ENCODE data around the gene DIO2. TPM values are rescaled to one million over a fixed set of nuclear protein-coding genes. Genes with fewer than 3 reads are reported as not detected.

DIO2 gene
- total RNA-seq, 1 donor from 2014 or later = 0.07 TPM

DNA sequence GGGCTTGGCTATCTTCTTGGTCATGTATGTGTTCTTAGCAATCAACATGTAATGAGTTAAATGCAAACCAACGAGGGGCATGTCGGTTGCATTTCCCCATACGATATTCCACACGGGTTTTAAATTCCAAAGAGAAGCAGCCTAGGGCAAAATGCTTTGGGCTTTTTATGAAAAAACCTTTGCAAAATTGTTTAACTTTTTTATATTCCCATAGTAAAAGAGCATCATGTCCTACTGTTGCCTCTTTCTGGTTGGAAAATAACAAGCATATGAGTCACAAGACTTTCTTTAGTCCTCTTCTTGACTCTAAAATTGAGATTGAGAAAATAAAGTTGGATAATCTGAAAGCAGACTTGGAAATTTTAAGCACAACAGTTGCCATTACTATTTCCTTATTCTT, 3.8 kb upstream of the DIO2 start:
- TF ChIP-seq, protein P1, sequence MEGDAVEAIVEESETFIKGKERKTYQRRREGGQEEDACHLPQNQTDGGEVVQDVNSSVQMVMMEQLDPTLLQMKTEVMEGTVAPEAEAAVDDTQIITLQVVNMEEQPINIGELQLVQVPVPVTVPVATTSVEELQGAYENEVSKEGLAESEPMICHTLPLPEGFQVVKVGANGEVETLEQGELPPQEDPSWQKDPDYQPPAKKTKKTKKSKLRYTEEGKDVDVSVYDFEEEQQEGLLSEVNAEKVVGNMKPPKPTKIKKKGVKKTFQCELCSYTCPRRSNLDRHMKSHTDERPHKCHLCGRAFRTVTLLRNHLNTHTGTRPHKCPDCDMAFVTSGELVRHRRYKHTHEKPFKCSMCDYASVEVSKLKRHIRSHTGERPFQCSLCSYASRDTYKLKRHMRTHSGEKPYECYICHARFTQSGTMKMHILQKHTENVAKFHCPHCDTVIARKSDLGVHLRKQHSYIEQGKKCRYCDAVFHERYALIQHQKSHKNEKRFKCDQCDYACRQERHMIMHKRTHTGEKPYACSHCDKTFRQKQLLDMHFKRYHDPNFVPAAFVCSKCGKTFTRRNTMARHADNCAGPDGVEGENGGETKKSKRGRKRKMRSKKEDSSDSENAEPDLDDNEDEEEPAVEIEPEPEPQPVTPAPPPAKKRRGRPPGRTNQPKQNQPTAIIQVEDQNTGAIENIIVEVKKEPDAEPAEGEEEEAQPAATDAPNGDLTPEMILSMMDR (IDR thresholded peaks at IDR 0.05) = no peak
- TF ChIP-seq EZH2 (IDR thresholded peaks at IDR 0.05) = no peak
- TF ChIP-seq EZH2phosphoT487 (IDR thresholded peaks at IDR 0.05) = no peak
- peaks cover 32% of the 10 kb centered on the region for H3K4me1 ChIP-seq
- H3K9me3 ChIP-seq (ENCODE audit: low read depth) = no peaks in the 10 kb centered on the region
- peaks cover 23% of the 10 kb centered on the region for H3F3A ChIP-seq (ENCODE audit: low read depth)
- no peaks in the 10 kb centered on the region for H3K27me3 ChIP-seq
- H3K36me3 Mint-ChIP-seq = no peaks in the 10 kb centered on the region
- no peak overlapping the region for H3K4me3 Mint-ChIP-seq
- H3K27ac Mint-ChIP-seq = no peak overlapping the region
- no peaks in the 10 kb centered on the region for H4K20me1 ChIP-seq (ENCODE audit: low read depth)
- no peaks in the 10 kb centered on the region for H3K79me2 ChIP-seq (ENCODE audit: low read depth)
- no peak overlapping the region for H3K4me3 ChIP-seq
- no peaks in the 10 kb centered on the region for H3K36me3 ChIP-seq
- H3K27ac ChIP-seq = no peak overlapping the region
- H3K9ac ChIP-seq = no peak overlapping the region
- H3K9me3 Mint-ChIP-seq = no peaks in the 10 kb centered on the region
- H3K4me2 ChIP-seq = no peak overlapping the region
- no peak overlapping the region for H2AFZ ChIP-seq (replicated peaks)
- no peak for DNase-seq (ENCODE audit: low spot score)
- peaks cover 3% of the 10 kb centered on the region for H3K27me3 Mint-ChIP-seq (ENCODE audit: insufficient read depth, low read depth)
- peaks cover 16% of the 10 kb centered on the region for H3K4me1 Mint-ChIP-seq

GRCh38 chr14:80213602-80214001, 2.3 kb upstream of the DIO2 start:
- H2AFZ ChIP-seq (replicated peaks) = no peak overlapping the region
- DNase-seq (ENCODE audit: low spot score) = peak; percentile 48
- H3K4me1 ChIP-seq = peaks cover 32% of the 10 kb centered on the region
- peaks cover 23% of the 10 kb centered on the region for H3F3A ChIP-seq (ENCODE audit: low read depth)
- no peaks in the 10 kb centered on the region for H4K20me1 ChIP-seq (ENCODE audit: low read depth)
- no peaks in the 10 kb centered on the region for H3K9me3 ChIP-seq (ENCODE audit: low read depth)
- H3K27ac ChIP-seq = no peak overlapping the region
- no peak overlapping the region for H3K4me3 Mint-ChIP-seq
- no peaks in the 10 kb centered on the region for H3K9me3 Mint-ChIP-seq
- H3K36me3 ChIP-seq = no peaks in the 10 kb centered on the region
- H3K4me2 ChIP-seq = no peak overlapping the region
- H3K4me1 Mint-ChIP-seq = peaks cover 16% of the 10 kb centered on the region
- no peaks in the 10 kb centered on the region for H3K27me3 ChIP-seq
- no peak overlapping the region for H3K9ac ChIP-seq
- no peak overlapping the region for H3K4me3 ChIP-seq
- H3K27me3 Mint-ChIP-seq (ENCODE audit: insufficient read depth, low read depth) = peaks cover 2% of the 10 kb centered on the region
- no peaks in the 10 kb centered on the region for H3K79me2 ChIP-seq (ENCODE audit: low read depth)
- TF ChIP-seq EZH2phosphoT487 (IDR thresholded peaks at IDR 0.05) (no peak), EZH2 (IDR thresholded peaks at IDR 0.05) (no peak)
- TF ChIP-seq, protein P1 (IDR thresholded peaks at IDR 0.05) = peak; percentile 60
- H3K36me3 Mint-ChIP-seq = no peaks in the 10 kb centered on the region
- H3K27ac Mint-ChIP-seq = no peak overlapping the region

GRCh38 chr14:80212023-80212397, 706 bp upstream of the DIO2 start:
- Histone ChIP-seq H2AFZ (replicated peaks) (peak overlapping the region; percentile 67), H3K4me2 (peak overlapping the region; percentile 62), H3K4me3 (peak overlapping the region; percentile 11), H3K27ac (no peak overlapping the region), H3F3A (ENCODE audit: low read depth) (peaks cover 23% of the 10 kb centered on the region), H3K36me3 (no peaks in the 10 kb centered on the region), H4K20me1 (ENCODE audit: low read depth) (no peaks in the 10 kb centered on the region), H3K27me3 (no peaks in the 10 kb centered on the region), H3K4me1 (peaks cover 43% of the 10 kb centered on the region), H3K9ac (no peak overlapping the region), H3K9me3 (ENCODE audit: low read depth) (no peaks in the 10 kb centered on the region), H3K79me2 (ENCODE audit: low read depth) (no peaks in the 10 kb centered on the region)
- peak overlapping the region; percentile 43 for H3K4me3 Mint-ChIP-seq
- no peaks in the 10 kb centered on the region for H3K36me3 Mint-ChIP-seq
- H3K27ac Mint-ChIP-seq = no peak overlapping the region
- TF ChIP-seq, protein P1 (IDR thresholded peaks at IDR 0.05) = no peak
- TF ChIP-seq EZH2phosphoT487 (IDR thresholded peaks at IDR 0.05) (no peak), EZH2 (IDR thresholded peaks at IDR 0.05) (no peak)
- peaks cover 16% of the 10 kb centered on the region for H3K4me1 Mint-ChIP-seq
- DNase-seq (ENCODE audit: low spot score) = peak; percentile 40
- peaks cover 2% of the 10 kb centered on the region for H3K27me3 Mint-ChIP-seq (ENCODE audit: insufficient read depth, low read depth)
- H3K9me3 Mint-ChIP-seq = no peaks in the 10 kb centered on the region

All from neural progenitor cell (in vitro differentiated cells).